Suppressor macrophage treated with lipopolysaccharide for 1 hour (primary cell): ENCODE data around the gene GALT.

Experiments
- DNase-seq, 3 donors: peaks; one replicate each; pipeline ENCODE4 v3.0.0-alpha.2; 2020 to 2022

GALT gene

GRCh38 chr9:34646211-34647083 lies at the start of gene GALT:
Gene GALT, plus strand, starts transcription at chr9:34646675. Its CDS starts 30 bp downstream, at chr9:34646705.
- DNase-seq = peak; percentile 90 to 95 (median 92)

- no peak for DNase-seq
Observed at GRCh38 chr9:34599546-34599945, 46.9 kb upstream of the GALT start.

DNA sequence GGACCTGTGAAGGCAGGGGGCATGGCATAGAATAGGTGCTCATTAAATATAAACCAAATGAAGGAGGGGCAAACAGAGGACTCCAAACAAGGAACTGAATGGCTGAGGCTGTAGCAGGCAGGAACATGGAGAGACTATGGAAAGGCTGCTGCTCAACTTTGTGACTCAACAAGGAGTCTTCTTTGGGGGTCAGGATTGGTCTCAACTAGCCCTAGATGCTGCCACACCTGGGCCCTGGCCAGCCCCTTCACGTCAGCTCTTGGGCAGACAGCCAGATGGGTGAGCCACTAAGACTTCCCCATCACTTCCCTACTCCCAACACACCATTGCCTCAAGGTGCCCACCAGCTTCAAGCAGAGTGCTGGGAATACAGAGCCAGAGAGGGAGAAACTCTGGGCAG lies 45.6 kb upstream of the GALT start:
- no peak for DNase-seq

GRCh38 chr9:34601937-34602573 lies 44.4 kb upstream of the GALT start:
- DNase-seq = no peak

DNA sequence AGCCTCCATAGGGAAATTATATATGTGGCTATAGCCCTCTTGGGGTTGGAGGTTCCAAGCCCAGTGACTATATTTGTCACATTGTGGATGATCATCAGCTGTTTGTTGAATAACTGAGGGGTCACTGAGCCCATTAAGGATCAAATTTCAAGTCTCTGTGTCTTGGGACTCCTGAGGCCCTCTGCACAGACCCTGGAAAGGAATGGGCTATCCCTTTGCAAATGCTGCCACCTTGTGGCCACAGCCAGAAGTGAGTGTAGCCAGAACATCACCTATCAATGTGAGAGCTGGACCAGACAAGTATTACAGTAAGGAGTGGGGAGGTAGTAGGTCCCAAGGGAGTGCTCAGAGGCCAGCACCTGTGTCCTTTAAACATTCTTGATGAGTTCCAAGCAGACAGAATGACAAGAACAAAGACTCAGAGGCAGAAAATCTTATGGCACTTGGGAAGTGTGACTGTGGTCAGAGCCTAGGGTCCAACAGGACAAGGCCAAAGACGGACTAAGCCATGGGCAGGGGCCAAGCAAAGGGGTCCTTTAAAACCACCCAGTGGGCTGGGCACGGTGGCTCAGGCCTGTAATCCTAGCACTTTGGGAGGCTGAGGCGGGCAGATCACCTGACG lies 42.8 kb upstream of the GALT start:
- DNase-seq = peak; percentile 81 to 86 (median 84)

- no peak for DNase-seq
Observed at GRCh38 chr9:34606190-34606589, 40.3 kb upstream of the GALT start.

- no peak for DNase-seq
Observed at GRCh38 chr9:34606905-34607304, 39.6 kb upstream of the GALT start.

DNA sequence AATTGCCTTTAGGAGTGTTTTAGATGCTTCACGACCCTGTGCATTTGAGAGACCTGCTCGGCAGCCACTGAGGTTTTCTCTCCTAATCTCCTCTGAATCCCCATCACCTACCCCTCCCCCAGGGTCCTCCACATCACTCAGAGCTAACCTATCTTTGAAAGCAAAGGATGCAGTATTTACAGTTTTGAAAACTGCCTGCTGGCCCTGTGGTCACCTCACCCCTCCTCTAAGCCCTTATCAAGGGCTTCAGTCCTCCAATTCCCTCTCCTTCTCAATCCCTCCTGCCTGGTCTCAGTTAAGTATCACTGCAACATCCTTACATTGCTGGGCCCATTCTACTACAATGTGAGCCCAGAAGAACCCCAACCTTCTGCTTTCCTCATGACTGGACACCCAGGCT lies 39.1 kb upstream of the GALT start:
- DNase-seq = no peak

DNA sequence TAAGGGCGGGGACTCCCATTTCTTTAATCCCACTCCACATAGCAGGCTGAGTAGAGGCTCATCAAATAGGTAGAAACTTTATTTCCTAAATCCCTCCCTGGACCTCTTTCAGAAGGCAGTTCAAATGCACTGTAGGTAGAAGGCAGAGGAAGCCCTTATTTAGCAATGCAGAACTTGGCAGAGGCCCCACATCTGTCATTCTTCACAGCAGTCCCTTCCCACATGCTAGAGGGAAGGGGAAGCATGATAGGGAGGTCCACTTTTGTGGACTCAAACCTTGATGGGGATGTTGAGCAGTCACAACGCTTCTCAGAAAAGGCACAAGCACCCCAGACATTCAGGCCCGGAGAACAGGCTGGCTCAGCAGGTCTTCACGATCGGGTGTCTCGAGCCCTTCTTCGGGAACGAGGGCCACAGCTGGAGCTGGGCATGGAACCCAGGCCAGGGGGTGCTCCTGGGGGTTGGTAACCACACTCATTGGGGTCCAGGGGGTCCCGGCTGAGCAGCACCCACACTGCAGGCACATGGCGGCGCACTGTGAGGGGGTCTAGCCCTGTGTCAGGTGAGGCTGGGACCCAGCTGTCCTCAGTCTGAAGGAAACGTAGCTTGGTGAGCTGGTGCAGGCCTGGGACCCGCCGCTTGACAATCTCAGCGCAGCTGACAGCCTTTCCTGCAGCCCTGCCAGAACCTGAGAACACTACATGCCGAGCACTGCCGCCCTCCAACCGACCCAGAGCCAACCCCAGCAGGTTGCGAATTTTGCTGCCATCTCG lies 35.9 kb upstream of the GALT start:
- DNase-seq = no peak

- DNase-seq = no peak
Observed at GRCh38 chr9:34611251-34611810, 35.1 kb upstream of the GALT start.

GRCh38 chr9:34611811-34612787 lies 34.4 kb upstream of the GALT start, which contains the start of gene RPP25L:
Gene RPP25L, minus strand, starts transcription at chr9:34612097. Its CDS starts 801 bp downstream, at chr9:34611296.
- peak; percentile 94 to 99 (median 98) for DNase-seq

- DNase-seq = peak; percentile 90 to 93 (median 93)
Observed at GRCh38 chr9:34612788-34613390, 33.6 kb upstream of the GALT start.

DNA sequence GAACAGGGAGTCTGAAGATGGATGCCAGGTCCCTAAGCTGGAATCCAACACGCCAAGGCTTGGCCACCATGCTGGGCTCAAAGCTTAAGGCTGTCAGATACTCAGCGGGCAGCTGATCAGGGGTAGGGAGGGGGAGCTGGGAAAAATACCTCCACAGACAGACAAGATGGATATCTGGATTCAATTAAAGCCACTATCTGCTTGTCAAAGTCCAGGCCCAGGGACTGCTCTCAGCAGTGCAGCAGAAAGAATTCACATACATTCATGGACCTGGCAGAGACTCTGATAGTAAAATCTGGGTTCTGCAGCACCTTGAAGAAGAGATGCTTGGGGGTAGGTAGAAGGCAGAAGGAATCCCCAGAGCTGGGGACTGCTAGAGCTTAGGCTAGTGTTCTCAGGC lies 31.3 kb upstream of the GALT start:
- DNase-seq = no peak

DNA sequence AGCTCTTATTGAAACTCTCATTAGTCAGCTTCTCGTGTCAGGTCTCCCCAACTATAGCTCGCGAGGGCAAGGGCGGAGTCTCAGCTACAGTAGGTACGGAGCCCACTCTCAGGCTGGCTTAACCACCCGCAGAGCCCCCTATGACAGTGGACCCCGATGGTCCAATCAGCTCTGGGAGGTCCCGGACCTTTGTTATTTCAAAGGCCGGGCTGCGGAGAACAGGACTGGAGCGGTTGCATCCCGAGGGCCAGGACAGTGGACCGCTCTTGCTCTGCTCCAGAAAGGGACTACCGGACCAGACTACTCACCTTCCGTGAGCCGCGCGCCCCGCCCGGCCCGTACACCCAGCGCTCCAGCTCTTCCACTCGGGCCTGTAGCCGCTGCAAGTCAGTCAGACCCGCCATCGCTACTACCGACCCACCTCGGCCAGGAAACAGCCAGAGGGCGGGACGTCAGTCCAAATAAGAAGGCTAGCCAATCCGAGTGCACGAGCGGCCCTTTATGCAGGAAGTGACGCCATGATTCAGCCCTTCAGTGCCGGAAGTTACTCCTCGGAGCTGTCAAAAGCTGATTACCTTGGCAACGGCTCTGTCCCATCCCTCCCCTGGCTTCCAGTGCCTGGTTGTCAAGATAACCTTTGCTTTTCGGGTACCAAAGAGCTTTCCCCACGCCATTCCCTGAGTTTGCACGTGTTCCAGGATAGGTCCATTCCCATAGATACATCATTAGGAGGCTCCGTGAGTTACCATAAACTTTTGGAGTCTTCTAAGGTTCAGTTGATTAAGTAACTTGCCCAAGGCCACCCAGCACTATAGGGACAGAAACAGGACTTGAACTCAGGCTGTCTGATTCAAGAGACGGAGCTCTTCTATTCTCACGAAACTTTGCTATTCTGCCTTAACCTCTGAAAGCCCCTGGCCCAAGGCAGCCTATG lies 26.1 kb upstream of the GALT start, which contains the start of gene DCTN3:
TSS of gene DCTN3 (minus strand) at position 435 of the 934 bp plus-strand sequence. CDS start at position 404, 31 bp downstream.
- DNase-seq = peak; percentile 96 to 98 (median 97)

DNA sequence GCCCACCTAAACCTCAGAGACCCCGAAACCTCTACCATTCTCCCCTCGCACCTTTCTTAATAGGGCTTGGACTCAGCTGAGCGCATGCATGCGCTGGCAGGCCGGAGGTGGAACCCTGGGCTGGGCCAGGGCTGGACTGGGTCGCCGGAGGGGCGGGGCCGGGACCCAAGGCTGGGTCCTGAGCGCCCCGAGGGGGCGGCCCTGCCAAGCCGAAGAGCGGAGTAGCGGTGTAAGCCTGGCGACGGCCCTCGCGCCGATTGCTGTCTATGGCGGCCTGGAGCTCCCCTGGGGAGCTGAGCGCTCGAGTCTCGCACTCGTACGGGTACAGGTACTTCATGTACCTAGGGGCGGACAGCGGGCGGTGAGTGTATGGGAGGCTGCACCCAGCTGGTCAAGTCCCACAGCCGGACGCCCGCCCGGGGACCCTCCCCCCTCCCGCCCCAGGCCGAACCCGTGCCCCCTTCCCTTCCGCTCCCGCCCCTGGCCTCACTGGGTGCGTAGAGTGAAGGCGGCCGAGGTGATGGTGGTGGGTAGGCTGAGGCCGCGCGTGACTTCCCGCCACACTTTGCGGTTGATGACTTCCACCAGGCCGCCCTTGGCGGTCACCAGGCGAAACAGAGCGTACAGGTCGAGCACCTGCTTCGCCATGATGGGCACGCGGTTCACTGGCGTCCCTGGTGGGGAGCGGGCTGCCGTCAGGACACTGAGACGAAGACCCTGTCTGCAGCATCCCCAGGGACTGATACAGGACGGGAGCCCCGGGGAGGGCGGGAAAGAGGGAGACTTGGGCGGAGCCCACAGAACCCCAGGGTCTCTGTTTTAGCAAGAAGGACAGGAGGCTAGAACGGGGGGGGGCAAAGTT lies 22.9 kb upstream of the GALT start:
- no peak for DNase-seq

GRCh38 chr9:34624475-34625185 lies 21.8 kb upstream of the GALT start:
- no peak for DNase-seq

- DNase-seq = no peak
Observed at GRCh38 chr9:34625186-34625486, 21.3 kb upstream of the GALT start.
